Heart left ventricle (tissue), 16 donors: ENCODE measurements around the gene NUTM1. TPM values are rescaled to one million over a fixed set of nuclear protein-coding genes. Genes with fewer than 3 reads are reported as not detected.

ENCODE experiments used
- ATAC-seq, 4 donors: fragments of 200-7000 bp; cut with Tn5 transposase; one replicate each; pipeline ENCODE4 v1.9.1; 2020 to 2022; ENCODE audit warnings: moderate library complexity in 4 of 4, mild to moderate bottlenecking in 3 of 4, moderate number of reproducible peaks in 1 of 4
- DNase-seq, 5 donors: peaks; one replicate each; pipeline ENCODE4 v3.0.0-alpha.2; 2020
- H3K27ac ChIP-seq, 12 donors: fragments of 200-600 bp; sonication (generic) in 4 of 12; one replicate each; pipeline versions ENCODE4 v1.5.0 to v1.8.0; 2016 to 2022; ENCODE audit warnings: mild to moderate bottlenecking in 2 of 12
- H3K27me3 ChIP-seq, 9 donors: fragments of 200-600 bp; sonication (generic) in 2 of 9; one replicate each; pipeline versions ENCODE4 v1.5.1 to v1.8.0; 2016 to 2022; ENCODE audit warnings: mild to moderate bottlenecking in 3 of 9
- H3K36me3 ChIP-seq, 9 donors: fragments of 200-600 bp; sonication (generic) in 2 of 9; one replicate each; pipeline versions ENCODE4 v1.5.0 to v1.8.0; 2018 to 2022; ENCODE audit warnings: mild to moderate bottlenecking in 2 of 9
- H3K4me1 ChIP-seq, 12 donors: fragments of 200-600 bp; sonication (generic) in 4 of 12; one replicate each; pipeline versions ENCODE4 v1.5.0 to v1.8.0; 2016 to 2022; ENCODE audit warnings: mild to moderate bottlenecking in 3 of 12
- H3K4me3 ChIP-seq, 12 donors: fragments of 200-600 bp; sonication (generic) in 4 of 12; one replicate each; pipeline versions ENCODE4 v1.5.0 to v1.8.0; 2017 to 2022; ENCODE audit warnings: mild to moderate bottlenecking in 9 of 12, moderate library complexity in 4 of 12
- H3K9me3 ChIP-seq, 12 donors: fragments of 200-600 bp; sonication (generic) in 4 of 12; one replicate each; pipeline versions ENCODE4 v1.5.0 to v1.8.0; 2016 to 2022; ENCODE audit warnings: mild to moderate bottlenecking in 1 of 12
- CTCF ChIP-seq, 12 donors: fragments of 200-600 bp; sonication (generic) in 4 of 12; IDR thresholded peaks; one replicate each; pipeline versions ENCODE4 v1.5.0 to v1.8.0; 2018 to 2022; ENCODE audit warnings: antibody characterized with exemption in 12 of 12, mild to moderate bottlenecking in 5 of 12
- POLR2A ChIP-seq, 2 donors: fragments of 450-650 bp; IDR thresholded peaks; one replicate each; pipeline ENCODE4 v1.6.1; 2017; ENCODE audit warnings: antibody characterized with exemption in 2 of 2, mild to moderate bottlenecking in 2 of 2, moderate library complexity in 2 of 2
- WGBS, 4 donors: extraction: QIAGEN DNeasy Blood & Tissue Kit in 2 of 4; methylation state at CpG; one replicate each; pipeline versions ENCODE4 v1.1.5 to v1.1.7; 2013 to 2018; 5-methylcytosine and 5-hydroxymethylcytosine counted together
- intact Hi-C, 10 donors: fragments of 100-400 bp; cut with DNase I; formaldehyde crosslinking; loops; one replicate each; pipeline versions ENCODE4 v1.11.1 to v1.14.2; 2022
- polyA plus RNA-seq, 2 donors: library from polyadenylated mRNA; stranded (reverse); fragments of 200-250 nt; gene quantifications; one replicate each; pipeline ENCODE4 v1.2.3, GENCODE V29; 2013
- total RNA-seq, 9 donors: library from RNA; depleted of rRNA in 2 of 9; stranded (reverse); fragments of >200 nt in 2 of 9; fragmentation: NEBNext Ultra II Directional in 3 of 9; extraction: Animal tissue kit (Norgen Biotek cat#: 25700) in 3 of 9; gene quantifications; one replicate each; pipeline versions ENCODE4 v1.1.0 to v1.2.4, GENCODE V29; 2016 to 2023
- donor health status: ischemic (EF 13 %, LVEDD 7.1; RV severe dilation, severe dysfunction).
- donor health status: healthy with polysubstance abuse.
- donor health status: DM: no; HTN: yes; CAD: no.
- donor health status: DM: no; HTN: no; CAD: no.
- donor health status: ischemic (EF 25% LVEDD 6.9; RV normal size, moderate dysfunction).
- donor health status: ischemic (EF 25% LVEDD 5.7; RV mildly dilated, moderate dysfunction).
- donor health status: healthy.
- donor health status: DM: yes; HTN: yes; CAD: no.
- donor health status: ischemic (EF 35%, LVEDD 5.7; RV mildly dilated, moderate dysfunction).
- donor health status: nonischemic (EF 11% LVEDD 7.7; RV severe dilation, severe dysfunction).
- donor health status: DM: yes; HTN: yes; CAD: no.
- donor health status: PGD.
- donor health status: ischemic (EF 29% LVEDD 5.4; RV normal size, mild dysfunction).
- donor health status: nonischemic (EF 23%, LVEDD 6.1; RV moderate dilation, normal function).

NUTM1 gene
- total and polyA plus RNA-seq, 11 donors, result not detected

DNA sequence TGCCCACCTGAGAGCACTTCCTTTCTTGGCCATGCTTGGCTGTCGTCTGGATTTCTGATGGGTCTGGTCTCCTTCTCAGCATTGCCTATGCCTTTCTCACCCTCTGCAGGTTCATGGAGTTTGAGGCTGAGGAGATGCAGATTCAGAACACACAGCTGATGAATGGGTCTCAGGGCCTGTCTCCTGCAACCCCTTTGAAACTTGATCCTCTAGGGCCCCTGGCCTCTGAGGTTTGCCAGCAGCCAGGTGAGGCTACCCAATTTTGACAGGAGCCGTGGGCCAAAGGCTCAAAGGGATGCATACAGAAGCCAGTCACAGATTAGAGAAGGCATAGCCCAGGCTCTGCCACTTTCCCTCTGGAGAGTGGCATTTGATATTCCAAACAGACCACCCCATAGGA is 10.5 kb downstream of the NUTM1 start:
- DNase-seq (no peak), ATAC-seq (no peak)
- no peak for TF ChIP-seq CTCF (IDR thresholded peaks at IDR 0.05)
- no peak for TF ChIP-seq POLR2A (IDR thresholded peaks at IDR 0.05)
- Histone ChIP-seq H3K9me3 (no peaks in the 10 kb centered on the region), H3K4me1 (no peaks in the 10 kb centered on the region), H3K4me3 (no peak overlapping the region), H3K36me3 (peaks cover 0 to 35% (median 22%) of the 10 kb centered on the region in 9 donors), H3K27me3 (no peaks in the 10 kb centered on the region), H3K27ac (no peak overlapping the region)
- 77 to 86% (median 80%) methylated on average over 1 to 2 of the region's 2 CpGs for WGBS, 4 donors
- intact Hi-C loops, result loop anchor here in 1 of 10 donors (5.0 kb wide), 1 partner anchor 111 kb away; no protein-coding TSS in a partner anchor

- WGBS, 4 donors, result 94 to 98% (median 96%) methylated on average over 7 of the region's 7 CpGs
Measured at GRCh38 chr15:34354286-34354685, 11.2 kb downstream of the NUTM1 start.

DNA sequence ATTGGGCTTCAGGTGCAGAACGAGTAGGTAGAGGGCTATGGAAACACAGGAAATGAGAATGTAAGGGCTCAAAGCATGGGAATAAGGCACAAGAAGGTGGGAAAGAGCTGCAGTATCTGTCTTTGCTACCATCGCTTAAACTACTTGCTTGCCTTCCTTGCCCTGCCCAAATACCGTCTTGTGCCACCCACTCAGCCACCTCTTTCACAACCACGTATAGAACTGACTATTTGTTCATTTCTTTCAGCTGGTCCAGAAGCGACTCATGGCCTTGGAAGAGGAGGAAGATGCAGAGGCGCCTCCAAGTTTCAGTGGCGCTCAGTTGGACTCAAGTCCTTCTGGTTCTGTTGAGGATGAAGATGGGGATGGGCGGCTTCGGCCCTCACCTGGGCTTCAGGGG is 12.1 kb downstream of the NUTM1 start:
- WGBS, 4 donors, result 91 to 94% (median 92%) methylated on average over 9 of the region's 9 CpGs
- no peak for ATAC-seq
- no peak overlapping the region for H3K4me3 ChIP-seq
- no peak for DNase-seq
- H3K27ac ChIP-seq, result no peak overlapping the region
- peaks cover 0 to 51% (median 37%) of the 10 kb centered on the region in 9 donors for H3K36me3 ChIP-seq
- H3K9me3 ChIP-seq, result no peaks in the 10 kb centered on the region
- TF ChIP-seq CTCF (IDR thresholded peaks at IDR 0.05) (no peak), POLR2A (IDR thresholded peaks at IDR 0.05) (no peak)
- intact Hi-C loops, result loop anchor here in 1 of 10 donors (5.0 kb wide), 1 partner anchor 113 kb away; no protein-coding TSS in a partner anchor
- no peaks in the 10 kb centered on the region for H3K4me1 ChIP-seq
- H3K27me3 ChIP-seq, result no peaks in the 10 kb centered on the region

More at GRCh38 chr15:34354286-34354685, 11.2 kb downstream of the NUTM1 start:
- no peak for DNase-seq
- TF ChIP-seq POLR2A (IDR thresholded peaks at IDR 0.05), result no peak
- TF ChIP-seq CTCF (IDR thresholded peaks at IDR 0.05), result no peak
- Histone ChIP-seq H3K4me3 (no peak overlapping the region), H3K4me1 (no peaks in the 10 kb centered on the region), H3K36me3 (peaks cover 0 to 41% (median 29%) of the 10 kb centered on the region in 9 donors), H3K27me3 (no peaks in the 10 kb centered on the region), H3K9me3 (no peaks in the 10 kb centered on the region), H3K27ac (no peak overlapping the region)
- no peak for ATAC-seq
- intact Hi-C loops, result loop anchor here in 1 of 10 donors (5.0 kb wide), 1 partner anchor 112 kb away; no protein-coding TSS in a partner anchor

DNA sequence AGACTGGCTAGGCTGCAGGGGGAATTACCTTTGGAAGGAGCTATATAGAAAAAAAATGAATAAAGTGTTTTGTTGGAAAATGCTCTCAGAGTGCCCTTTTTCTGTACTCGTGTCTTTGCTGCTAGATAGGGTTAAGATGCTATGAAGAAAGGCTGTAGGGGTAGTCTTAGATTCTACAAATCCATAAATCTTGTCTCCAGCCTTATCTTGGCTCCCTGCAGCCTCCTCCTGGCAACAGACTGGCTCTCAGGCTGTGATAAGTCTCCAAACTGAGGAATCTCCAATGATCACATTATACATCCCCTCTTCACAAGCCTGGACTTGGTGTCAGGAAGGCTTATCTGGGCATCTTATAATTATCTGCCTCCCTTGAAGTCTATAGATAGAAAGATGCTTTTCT is 14.5 kb downstream of the NUTM1 start:
- Histone ChIP-seq H3K27me3 (no peaks in the 10 kb centered on the region), H3K4me1 (no peaks in the 10 kb centered on the region), H3K27ac (no peak overlapping the region), H3K4me3 (no peak overlapping the region), H3K9me3 (no peaks in the 10 kb centered on the region), H3K36me3 (peaks cover 0 to 73% (median 61%) of the 10 kb centered on the region in 9 donors)
- TF ChIP-seq POLR2A (IDR thresholded peaks at IDR 0.05), result no peak
- TF ChIP-seq CTCF (IDR thresholded peaks at IDR 0.05), result no peak
- DNase-seq (no peak), ATAC-seq (no peak)
- intact Hi-C loops, result loop anchor here in 1 of 10 donors (5.0 kb wide), 1 partner anchor 115 kb away; no protein-coding TSS in a partner anchor
- WGBS, 4 donors, result 90 to 100% (median 91%) methylated on average over 1 of the region's 1 CpG
